Neural progenitor cell (in vitro differentiated cells): Measurements from ENCODE around the gene UNC5CL. TPM values are rescaled to one million over a fixed set of nuclear protein-coding genes. Genes with fewer than 3 reads are reported as not detected.

ENCODE experiments used
- DNase-seq: peaks from one replicate; pipeline ENCODE4 v3.0.0-alpha.2; 2016; ENCODE audit warnings: low spot score
- H2AFZ ChIP-seq: fragments of 200-600 bp; sonication (generic); replicated peaks from 2 replicates; pipeline ENCODE4 v1.6.1; 2016; ENCODE audit warnings: antibody characterized with exemption
- H3F3A ChIP-seq: fragments of 200-600 bp; sonication (generic); 2 replicates; pipeline ENCODE4 v1.6.1; 2016; ENCODE audit warnings: antibody characterized with exemption, low read depth
- H3K27ac ChIP-seq: fragments of 200-600 bp; sonication (generic); 2 replicates; pipeline ENCODE4 v1.5.1; 2016; ENCODE audit warnings: mild to moderate bottlenecking
- H3K27me3 ChIP-seq: fragments of 200-600 bp; sonication (generic); 2 replicates; pipeline ENCODE4 v1.6.1; 2016; ENCODE audit warnings: mild to moderate bottlenecking, moderate library complexity
- H3K36me3 ChIP-seq: fragments of 200-600 bp; sonication (generic); 2 replicates; pipeline ENCODE4 v1.5.1; 2016
- H3K4me1 ChIP-seq: fragments of 200-600 bp; sonication (generic); 2 replicates; pipeline ENCODE4 v1.6.1; 2016; ENCODE audit warnings: mixed run types
- H3K4me2 ChIP-seq: fragments of 200-600 bp; sonication (generic); 2 replicates; pipeline ENCODE4 v1.6.1; 2016
- H3K4me3 ChIP-seq: fragments of 200-600 bp; sonication (generic); 2 replicates; pipeline ENCODE4 v1.5.1; 2016
- H3K79me2 ChIP-seq: fragments of 200-600 bp; sonication (generic); 2 replicates; pipeline ENCODE4 v1.6.1; 2016; ENCODE audit warnings: low read depth
- H3K9ac ChIP-seq: fragments of 200-600 bp; sonication (generic); 2 replicates; pipeline ENCODE4 v1.6.1; 2016
- H3K9me3 ChIP-seq: fragments of 200-600 bp; sonication (generic); 2 replicates; pipeline ENCODE4 v1.5.1; 2016; ENCODE audit warnings: low read depth
- H4K20me1 ChIP-seq: fragments of 200-600 bp; sonication (generic); 2 replicates; pipeline ENCODE4 v1.6.1; 2016; ENCODE audit warnings: low read depth
- H3K27ac Mint-ChIP-seq: 3 replicates; pipeline ENCODE4 v1.8.0; 2021; ENCODE audit warnings: mixed read lengths
- H3K27me3 Mint-ChIP-seq: 2 replicates; pipeline ENCODE4 v1.8.0; 2022; ENCODE audit warnings: low read depth, mild to moderate bottlenecking, inconsistent platforms, moderate library complexity, mixed read lengths; ENCODE audit not compliant: insufficient read depth
- H3K36me3 Mint-ChIP-seq: 3 replicates; pipeline ENCODE4 v1.8.0; 2021; ENCODE audit warnings: mixed read lengths
- H3K4me1 Mint-ChIP-seq: 3 replicates; pipeline ENCODE4 v1.8.0; 2021; ENCODE audit warnings: mixed read lengths
- H3K4me3 Mint-ChIP-seq: 3 replicates; pipeline ENCODE4 v1.8.0; 2021; ENCODE audit warnings: mild to moderate bottlenecking, moderate library complexity, mixed read lengths
- H3K9me3 Mint-ChIP-seq: 3 replicates; pipeline ENCODE4 v1.8.0; 2020; ENCODE audit warnings: mixed read lengths
- EZH2 ChIP-seq: fragments of 200-600 bp; sonication (generic); IDR thresholded peaks from 2 replicates; pipeline ENCODE4 v1.6.1; 2017; ENCODE audit warnings: antibody characterized with exemption, mild to moderate bottlenecking, moderate library complexity
- EZH2phosphoT487 ChIP-seq: fragments of 200-600 bp; sonication (generic); IDR thresholded peaks from 2 replicates; pipeline ENCODE4 v1.6.1; 2017; ENCODE audit warnings: antibody characterized with exemption
- total RNA-seq: library from RNA; depleted of rRNA; stranded (reverse); fragments of >200 nt; gene quantifications from 2 replicates; pipeline ENCODE4 v1.2.3, GENCODE V29; 2015; ENCODE audit warnings: low replicate concordance
- TF ChIP-seq, protein P1 (sequence below): fragments of 200-600 bp; sonication (generic); IDR thresholded peaks from 2 replicates; pipeline ENCODE4 v1.5.1; 2017; ENCODE audit warnings: antibody characterized with exemption, mild to moderate bottlenecking

UNC5CL gene
- total RNA-seq, 1 donor from 2014 or later = 2.2 TPM

GRCh38 chr6:41049521-41049920 is 10.5 kb upstream of the UNC5CL start:
- no peak overlapping the region for H3K4me3 Mint-ChIP-seq
- H3K4me3 ChIP-seq = no peak overlapping the region
- H3F3A ChIP-seq = no peaks in the 10 kb centered on the region
- H3K36me3 Mint-ChIP-seq = no peaks in the 10 kb centered on the region
- DNase-seq = peak; percentile 39
- H2AFZ ChIP-seq = no peak overlapping the region
- no peaks in the 10 kb centered on the region for H4K20me1 ChIP-seq
- TF ChIP-seq EZH2phosphoT487 = no peak
- TF ChIP-seq, protein P1, sequence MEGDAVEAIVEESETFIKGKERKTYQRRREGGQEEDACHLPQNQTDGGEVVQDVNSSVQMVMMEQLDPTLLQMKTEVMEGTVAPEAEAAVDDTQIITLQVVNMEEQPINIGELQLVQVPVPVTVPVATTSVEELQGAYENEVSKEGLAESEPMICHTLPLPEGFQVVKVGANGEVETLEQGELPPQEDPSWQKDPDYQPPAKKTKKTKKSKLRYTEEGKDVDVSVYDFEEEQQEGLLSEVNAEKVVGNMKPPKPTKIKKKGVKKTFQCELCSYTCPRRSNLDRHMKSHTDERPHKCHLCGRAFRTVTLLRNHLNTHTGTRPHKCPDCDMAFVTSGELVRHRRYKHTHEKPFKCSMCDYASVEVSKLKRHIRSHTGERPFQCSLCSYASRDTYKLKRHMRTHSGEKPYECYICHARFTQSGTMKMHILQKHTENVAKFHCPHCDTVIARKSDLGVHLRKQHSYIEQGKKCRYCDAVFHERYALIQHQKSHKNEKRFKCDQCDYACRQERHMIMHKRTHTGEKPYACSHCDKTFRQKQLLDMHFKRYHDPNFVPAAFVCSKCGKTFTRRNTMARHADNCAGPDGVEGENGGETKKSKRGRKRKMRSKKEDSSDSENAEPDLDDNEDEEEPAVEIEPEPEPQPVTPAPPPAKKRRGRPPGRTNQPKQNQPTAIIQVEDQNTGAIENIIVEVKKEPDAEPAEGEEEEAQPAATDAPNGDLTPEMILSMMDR = no peak
- no peak for TF ChIP-seq EZH2
- H3K79me2 ChIP-seq = no peaks in the 10 kb centered on the region
- no peaks in the 10 kb centered on the region for H3K9me3 Mint-ChIP-seq
- no peaks in the 10 kb centered on the region for H3K36me3 ChIP-seq
- no peak overlapping the region for H3K27ac ChIP-seq
- peaks cover 11% of the 10 kb centered on the region for H3K4me1 Mint-ChIP-seq
- no peaks in the 10 kb centered on the region for H3K9me3 ChIP-seq
- peaks cover 15% of the 10 kb centered on the region for H3K4me1 ChIP-seq
- no peak overlapping the region for H3K27ac Mint-ChIP-seq
- H3K27me3 Mint-ChIP-seq = peaks cover 2% of the 10 kb centered on the region
- no peak overlapping the region for H3K4me2 ChIP-seq
- no peaks in the 10 kb centered on the region for H3K27me3 ChIP-seq
- no peak overlapping the region for H3K9ac ChIP-seq

GRCh38 chr6:41047745-41048732 is 9.0 kb upstream of the UNC5CL start:
- Histone ChIP-seq H3K27me3 (no peaks in the 10 kb centered on the region), H3K4me3 (no peak overlapping the region), H3K79me2 (no peaks in the 10 kb centered on the region), H3K4me1 (peaks cover 12% of the 10 kb centered on the region), H3K36me3 (no peaks in the 10 kb centered on the region), H2AFZ (no peak overlapping the region), H3K9ac (no peak overlapping the region), H3F3A (no peaks in the 10 kb centered on the region), H3K9me3 (no peaks in the 10 kb centered on the region), H3K27ac (no peak overlapping the region), H4K20me1 (no peaks in the 10 kb centered on the region), H3K4me2 (no peak overlapping the region)
- Mint-ChIP-seq H3K4me1 (peaks cover 8% of the 10 kb centered on the region), H3K4me3 (no peak overlapping the region), H3K9me3 (no peaks in the 10 kb centered on the region), H3K27me3 (peaks cover 2% of the 10 kb centered on the region), H3K27ac (no peak overlapping the region), H3K36me3 (no peaks in the 10 kb centered on the region)
- DNase-seq = no peak
- TF ChIP-seq EZH2phosphoT487 (no peak), EZH2 (no peak)
- TF ChIP-seq, protein P1 = no peak

GRCh38 chr6:41047306-41047705 is 8.3 kb upstream of the UNC5CL start:
- no peak overlapping the region for H3K4me2 ChIP-seq
- Mint-ChIP-seq H3K27me3 (peaks cover 2% of the 10 kb centered on the region), H3K27ac (no peak overlapping the region), H3K4me1 (peaks cover 8% of the 10 kb centered on the region), H3K9me3 (no peaks in the 10 kb centered on the region), H3K36me3 (no peaks in the 10 kb centered on the region), H3K4me3 (no peak overlapping the region)
- H3K9me3 ChIP-seq = no peaks in the 10 kb centered on the region
- H3K4me1 ChIP-seq = peaks cover 7% of the 10 kb centered on the region
- no peaks in the 10 kb centered on the region for H3K36me3 ChIP-seq
- H4K20me1 ChIP-seq = no peaks in the 10 kb centered on the region
- no peaks in the 10 kb centered on the region for H3F3A ChIP-seq
- no peak overlapping the region for H2AFZ ChIP-seq
- H3K27ac ChIP-seq = no peak overlapping the region
- H3K79me2 ChIP-seq = no peaks in the 10 kb centered on the region
- TF ChIP-seq EZH2phosphoT487 (no peak), EZH2 (no peak)
- TF ChIP-seq, protein P1 = no peak
- H3K4me3 ChIP-seq = no peak overlapping the region
- no peak for DNase-seq
- H3K9ac ChIP-seq = no peak overlapping the region
- H3K27me3 ChIP-seq = no peaks in the 10 kb centered on the region
